NCI-H774 (cell line): ENCODE measurements around the gene GUK1.
"Not testable (repeated sequence)": the region's sequence is repeated elsewhere in the genome, so short reads cannot be mapped to it uniquely, and the experiment has no call there.

Experiments used
- DNase-seq: peaks from one replicate; lab custom pipeline; 2025; lab: John Stamatoyannopoulos, UW

GUK1 gene

DNA sequence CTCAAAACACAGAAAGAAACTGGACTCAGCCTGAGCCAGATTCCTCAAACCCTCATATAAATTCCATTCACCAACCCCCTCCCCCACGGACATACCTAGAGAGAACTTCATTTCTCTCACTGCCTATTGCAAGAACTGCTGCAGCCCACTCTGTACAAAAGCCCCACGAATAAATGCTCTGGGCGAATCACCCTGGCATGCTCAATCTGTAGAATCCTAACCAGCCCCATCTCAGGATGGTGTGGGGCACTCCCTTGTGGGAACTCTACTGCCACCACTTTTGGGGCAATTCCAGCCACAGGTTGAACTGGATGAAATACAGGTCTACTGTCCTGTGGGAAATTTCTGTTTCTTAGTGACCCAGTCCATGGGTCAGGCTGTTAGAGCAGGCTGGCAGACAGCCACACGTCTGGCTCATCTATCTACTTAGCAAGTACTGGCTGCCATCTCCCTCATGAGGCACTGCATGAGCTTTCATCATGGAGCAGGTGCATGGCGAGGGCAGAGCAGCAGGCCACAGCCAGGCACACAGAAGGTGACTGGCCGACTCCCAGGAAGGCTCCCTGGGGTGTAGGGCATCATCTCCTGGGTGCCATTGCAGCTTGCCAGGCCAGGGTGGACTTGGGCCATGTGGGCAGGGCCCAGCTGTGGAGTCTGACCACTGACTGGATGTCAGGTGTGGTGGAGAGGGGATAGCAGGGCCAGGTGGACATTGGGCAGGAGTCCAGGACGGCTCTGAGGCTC lies 35.4 kb upstream of the GUK1 start:
- no peak for DNase-seq

DNA sequence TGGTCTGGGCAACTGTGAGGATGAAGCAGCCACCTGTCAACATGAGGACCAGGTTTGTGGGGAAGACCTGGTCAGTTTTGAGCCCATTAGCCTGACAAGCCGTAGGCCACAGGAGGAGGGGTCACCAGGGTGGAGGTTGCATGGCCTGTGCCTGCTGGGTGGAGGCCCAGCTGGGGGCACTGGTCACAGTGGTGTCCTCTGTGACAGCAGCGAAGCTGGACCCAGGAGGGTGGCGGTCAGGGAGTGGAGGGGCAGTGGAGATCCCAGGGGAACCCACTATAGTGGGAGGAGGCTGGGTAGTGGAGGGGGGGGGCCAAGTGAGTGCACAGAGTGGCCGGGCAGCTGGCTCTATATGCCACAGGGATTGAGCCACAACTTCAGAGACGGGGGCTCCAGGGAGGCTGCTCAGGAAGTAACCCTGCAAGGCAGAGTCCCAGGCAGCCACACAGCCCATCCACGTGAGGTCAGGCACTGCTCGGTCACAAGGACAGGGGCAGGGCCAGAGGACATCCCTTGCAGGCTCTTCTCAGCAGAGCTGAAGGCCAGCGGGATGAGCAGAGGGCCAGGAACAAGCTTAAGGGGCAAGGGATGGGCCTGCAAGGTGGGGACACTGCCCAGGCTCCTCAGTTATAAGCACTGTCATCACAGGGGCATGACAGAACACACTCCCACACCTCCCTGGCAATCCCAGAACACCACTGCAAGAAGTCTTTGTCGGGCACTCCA lies 34.6 kb upstream of the GUK1 start:
- no peak for DNase-seq

DNA sequence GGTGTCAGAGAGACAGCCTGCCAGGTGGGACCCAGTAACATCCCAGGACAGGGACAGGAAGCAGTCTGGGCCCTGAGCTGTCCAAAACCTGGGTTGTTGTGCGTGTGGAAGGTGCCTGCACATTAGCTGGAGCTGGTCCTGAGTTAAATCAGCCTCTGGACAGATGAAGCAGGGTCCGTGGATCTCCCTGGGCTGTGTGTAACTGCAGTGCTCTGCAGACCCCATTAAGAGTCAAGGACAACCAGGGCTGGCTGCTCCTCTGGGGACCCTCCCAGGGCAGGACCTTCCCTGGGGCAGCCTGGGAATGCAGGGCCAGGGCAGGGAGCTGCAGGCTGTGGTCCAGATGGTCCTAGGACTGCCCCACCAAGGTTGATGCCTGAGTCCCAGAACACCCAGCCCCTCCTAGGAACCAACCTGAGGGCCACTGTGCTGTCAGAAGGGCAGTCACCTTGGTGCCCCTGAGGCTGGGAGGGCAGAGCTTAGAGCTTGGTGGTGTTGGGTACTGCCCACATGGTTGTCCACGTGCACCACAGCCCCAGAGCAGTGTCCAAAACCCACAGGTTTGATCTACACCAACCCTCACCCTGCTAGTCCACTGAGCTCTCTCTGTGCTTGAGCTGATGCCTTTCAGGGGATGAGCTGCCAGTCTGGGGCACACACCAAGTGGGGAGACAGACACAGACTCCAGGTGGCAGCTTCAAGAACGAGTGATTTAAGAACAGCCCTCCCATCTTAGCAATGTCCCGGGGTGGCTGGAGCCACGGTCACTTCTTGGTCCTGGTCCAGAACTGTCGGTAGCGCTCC lies 33.9 kb upstream of the GUK1 start:
- DNase-seq: no peak

DNA sequence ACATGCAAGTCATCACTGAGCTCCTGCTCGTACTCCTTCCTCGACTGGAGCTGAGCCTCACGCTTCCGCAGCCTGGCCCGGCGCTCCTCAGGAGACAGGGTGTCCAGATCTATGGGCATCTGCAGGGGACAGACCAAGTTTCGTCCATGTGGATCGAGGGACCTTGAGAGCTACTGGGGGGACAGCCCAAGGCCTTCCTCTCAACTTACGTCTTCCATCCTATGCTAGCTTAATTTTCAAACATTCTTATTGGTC lies 33.4 kb upstream of the GUK1 start:
- DNase-seq: no peak

DNA sequence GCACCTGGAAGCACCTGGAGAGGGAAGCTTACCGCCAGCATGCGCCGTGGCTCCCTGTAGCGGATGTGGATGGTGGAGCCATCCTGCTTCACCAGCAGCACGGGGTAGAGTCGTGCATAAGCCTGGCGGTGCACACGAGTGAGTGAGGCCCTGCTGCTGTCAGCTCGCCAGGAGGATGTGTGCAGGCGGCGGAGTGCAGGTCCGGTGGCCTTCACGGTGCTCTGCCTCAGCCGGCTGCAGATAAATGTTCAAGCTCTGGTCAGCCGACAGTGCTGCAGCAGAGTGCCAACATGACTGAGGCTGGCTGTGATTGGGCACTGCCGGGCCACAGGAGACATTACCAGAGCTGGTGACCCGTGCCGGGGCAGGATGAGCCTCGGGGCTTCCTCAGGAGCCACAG lies 32.4 kb upstream of the GUK1 start:
- DNase-seq: no peak

DNA sequence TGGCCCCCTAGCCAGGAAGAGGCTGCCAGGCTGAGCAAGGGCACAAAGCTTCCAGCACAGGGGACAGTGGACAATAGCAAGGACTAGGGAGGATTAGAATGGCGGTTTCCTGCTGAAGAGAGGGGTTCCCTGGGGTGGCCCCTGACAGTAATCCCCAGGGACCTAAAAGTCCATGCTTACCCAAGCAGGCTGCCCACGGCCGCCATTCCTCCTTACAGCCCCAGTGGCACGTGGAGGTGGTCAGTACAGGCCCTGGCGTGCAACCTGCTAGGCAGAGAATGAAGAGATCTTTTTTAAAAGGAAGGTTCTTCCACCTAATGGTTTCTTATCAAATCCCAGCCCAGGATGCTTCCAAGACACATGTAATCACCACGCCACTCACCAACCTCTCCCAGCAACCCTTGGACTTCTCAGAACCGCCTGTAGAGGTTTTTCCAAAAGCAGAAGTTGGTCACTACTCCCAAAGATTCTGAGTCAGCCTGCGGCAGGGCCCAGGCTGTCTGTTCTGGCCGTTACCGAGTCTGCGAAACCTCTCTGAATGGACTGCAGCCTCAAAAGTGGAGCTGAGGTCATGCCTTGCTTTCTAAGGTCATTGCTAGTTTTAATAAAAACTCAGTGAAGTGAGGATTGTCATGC lies 31.9 kb upstream of the GUK1 start:
- DNase-seq: no peak

DNA sequence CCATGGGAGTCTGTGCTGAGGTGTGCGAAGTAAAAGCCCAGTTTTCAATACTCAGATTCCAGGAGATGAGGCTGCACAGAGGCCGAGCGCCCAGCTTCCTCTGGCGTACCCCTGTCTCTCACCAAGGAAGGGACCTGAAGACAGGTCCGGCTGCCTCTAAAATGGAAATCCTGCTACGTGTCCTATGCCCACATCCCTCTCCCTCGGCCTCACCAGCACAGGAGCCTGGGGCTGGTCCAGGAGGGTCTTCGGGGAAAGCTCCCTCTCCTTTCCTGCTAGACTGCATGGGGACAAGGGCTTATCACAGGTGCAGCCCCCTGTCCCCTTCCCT lies 31.4 kb upstream of the GUK1 start:
- DNase-seq: no peak

DNA sequence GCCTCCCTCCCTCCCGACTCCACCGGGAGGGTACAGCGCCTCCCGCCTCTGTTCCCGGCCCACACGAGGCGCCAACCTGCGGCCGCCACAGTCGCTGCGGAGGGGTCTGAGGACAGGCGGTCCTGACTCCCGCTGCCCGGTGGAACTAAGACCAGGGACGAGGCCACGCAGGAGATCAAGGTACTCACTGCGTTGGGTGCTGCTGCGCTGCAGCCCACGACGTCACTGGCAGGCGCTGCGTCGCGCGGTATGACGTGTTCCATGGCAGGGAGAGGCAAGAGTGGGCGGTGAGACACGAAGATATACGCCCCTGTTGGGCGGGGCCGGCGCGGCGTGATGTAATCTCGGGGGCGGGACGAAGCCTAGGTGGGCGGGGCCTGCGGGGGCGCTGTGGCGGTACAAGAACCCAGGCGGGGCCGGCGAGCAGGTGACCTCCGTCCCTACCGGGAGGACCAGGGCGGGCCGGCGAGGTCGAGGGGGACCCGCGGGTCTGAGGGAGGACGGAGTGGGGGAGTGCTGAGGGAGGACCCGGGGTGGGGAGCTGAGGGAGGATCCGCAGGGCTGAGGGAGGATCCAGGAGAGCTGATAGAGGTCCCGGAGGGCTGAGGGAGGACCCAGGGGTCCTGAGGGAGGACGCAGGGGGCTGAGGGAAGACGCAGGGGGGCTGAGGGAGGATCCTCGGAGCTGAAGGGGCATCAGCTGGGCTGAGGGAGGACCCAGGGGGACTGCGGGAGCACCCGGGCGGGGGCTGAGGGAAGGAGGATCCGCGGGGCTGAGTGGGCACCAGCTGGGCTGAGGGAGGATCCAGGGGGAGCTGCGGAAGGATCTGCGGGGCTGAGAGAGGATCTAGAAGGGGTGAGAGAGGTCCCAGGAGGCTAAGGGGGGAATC lies 30.8 kb upstream of the GUK1 start, which contains the start of gene MRPL55:
TSS of gene MRPL55 (minus strand) at position 227 of the 889 bp plus-strand sequence. CDS start 1,039 bp downstream, outside the sequence.
- peak; percentile 96 for DNase-seq

DNA sequence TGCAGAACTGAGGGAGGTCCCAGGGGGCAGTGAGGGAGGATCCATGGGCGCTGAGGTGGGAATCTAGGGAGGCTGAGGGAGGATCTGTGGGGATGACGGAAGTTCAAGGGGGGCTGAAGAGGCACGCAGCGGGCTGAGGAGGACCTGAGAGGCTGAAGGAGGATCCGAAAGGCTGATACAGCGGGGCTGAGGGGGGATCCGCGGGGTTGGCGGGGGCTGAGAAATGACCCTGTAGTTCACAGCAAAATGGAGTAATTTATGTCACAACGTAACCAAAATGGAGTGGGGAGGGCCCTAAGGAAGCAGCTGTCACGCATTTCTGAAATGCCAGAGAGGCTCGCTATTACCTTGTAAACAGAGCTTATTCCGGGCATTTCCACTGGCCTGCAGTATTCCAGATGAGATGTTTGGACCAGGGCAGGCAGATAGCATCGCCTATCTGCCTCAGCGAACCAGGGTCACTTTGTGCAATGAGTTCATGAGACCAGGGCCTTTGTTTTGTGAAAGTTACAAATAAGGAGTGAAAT lies 30.1 kb upstream of the GUK1 start:
- no peak for DNase-seq

DNA sequence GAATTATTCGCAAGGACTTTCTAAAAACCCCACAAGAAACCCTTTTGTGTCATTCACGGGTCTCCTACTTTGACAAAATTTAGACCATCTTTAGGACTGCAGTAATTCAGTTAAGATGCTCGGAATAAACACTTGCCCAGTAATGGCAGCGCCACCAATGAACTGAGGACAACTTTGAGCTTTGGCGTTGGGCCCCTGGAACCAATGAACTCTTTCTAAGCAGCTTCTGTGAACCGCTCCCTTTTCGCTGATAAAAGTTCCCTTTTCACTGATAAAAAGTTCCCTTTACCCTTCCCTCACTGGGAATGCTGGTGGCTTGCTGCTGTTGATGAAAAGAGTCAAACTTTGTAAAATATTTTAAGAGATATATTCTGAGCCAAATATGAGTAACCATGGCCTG lies 29.5 kb upstream of the GUK1 start:
- no peak for DNase-seq

DNA sequence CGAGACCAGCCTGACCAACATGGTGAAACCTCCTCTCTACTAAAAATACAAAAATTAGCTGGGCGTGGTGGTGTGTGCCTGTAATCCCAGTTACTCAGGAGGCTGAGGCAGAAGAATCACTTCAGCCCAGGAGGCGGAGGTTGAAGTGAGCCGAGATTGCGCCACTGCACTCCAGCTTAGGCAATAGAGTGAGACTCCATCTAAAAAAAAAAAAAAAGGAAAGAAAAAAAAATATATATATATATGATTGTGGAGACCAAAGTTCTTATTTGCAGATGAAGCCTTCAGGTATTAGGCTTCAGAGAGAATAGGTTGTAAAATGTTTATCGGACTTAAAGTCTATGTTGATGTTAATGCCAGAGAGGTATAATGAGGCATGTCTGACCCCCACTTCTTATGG lies 28.8 kb upstream of the GUK1 start:
- not testable (repeated sequence) for DNase-seq

DNA sequence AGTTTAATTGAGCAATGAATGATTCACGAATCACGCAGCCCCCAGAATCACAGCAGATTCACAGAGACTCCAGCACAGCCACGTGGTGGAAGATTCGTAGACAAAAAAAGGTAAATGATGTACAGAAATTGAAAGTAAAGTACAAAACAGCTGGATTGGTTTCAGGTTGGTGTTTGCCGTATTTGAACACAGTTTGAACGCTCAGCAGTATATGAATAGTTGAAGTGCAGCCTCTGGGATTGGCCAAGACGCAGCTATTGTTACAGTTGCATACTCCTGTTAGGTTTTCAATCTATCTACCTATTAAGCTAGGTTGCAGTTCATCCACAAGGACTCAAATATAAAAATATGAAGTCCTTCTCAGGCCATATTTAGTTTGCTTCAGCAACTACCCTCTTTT lies 27.9 kb upstream of the GUK1 start:
- DNase-seq: no peak

DNA sequence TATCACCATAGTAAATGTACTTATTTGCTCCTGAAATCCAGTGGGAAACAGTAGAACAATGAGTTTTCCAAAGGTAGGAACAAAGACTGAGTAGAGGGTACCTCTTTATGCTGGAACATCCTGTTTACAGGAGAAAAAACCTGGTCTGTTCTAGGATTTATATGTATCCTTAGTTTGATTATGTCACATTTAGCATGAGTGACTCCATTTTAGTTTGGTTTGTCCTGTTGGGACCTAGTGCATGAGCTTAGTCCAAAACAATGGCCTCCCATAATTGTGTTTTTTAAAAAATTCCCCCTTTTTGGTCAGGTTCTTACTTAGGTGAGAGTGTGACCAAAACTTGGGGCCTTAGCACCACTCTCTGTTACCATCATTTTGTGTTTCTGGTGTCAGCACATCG lies 27.5 kb upstream of the GUK1 start:
- no peak for DNase-seq

DNA sequence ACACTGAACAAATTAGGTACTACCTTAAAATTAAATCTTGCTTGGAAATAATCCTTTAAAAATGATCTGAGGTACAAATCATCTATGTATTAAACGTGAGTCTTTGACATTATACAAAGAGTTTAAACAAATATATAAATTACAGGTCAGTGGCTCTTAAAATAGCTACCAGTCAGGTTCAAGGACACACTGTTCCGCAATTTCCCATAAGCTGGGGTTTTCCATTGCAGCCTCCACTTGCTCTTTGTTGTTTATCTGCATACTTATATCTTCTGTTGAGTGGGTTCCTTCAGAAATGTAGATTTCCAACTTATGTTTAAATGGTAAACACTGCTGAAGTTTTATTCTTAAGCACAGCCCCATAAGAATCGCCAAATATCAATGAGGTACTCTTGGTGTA lies 25.3 kb upstream of the GUK1 start:
- no peak for DNase-seq

DNA sequence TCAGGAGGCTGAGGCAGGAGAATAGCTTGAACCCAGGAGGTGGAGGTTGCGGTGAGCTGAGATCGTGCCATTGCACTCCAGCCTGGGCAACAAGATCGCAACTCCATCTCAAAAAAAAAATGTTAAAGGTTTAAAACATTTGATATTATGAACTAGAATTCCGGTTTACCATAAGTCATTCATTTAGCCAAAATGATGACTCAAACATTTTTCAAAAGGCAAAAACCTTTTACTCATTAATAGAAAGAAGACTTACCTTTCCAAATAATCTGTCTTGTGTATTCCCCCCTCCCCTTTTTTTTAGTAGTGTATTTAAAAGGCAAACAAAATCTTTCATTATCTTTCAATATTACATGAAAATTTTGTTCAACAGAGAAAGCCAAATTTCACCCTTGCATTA lies 22.7 kb upstream of the GUK1 start:
- no peak for DNase-seq

DNA sequence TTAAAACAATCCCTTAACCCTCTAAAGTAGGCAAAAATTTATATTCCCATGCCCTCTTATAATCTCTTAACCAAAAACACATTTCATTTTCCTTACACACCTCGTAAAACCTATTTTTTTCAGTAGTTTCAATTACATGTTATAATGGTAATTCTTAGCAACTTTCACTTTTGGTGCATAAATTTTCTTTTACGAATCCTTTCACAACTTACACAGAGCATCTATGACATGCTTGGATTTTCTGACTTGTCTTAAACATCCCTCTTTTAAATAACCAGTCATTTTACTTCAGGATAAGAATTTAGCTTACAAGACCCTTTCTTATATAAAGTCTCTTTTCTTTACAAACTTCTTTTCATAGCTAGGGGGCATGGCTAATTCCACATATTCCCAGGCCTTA lies 22.0 kb upstream of the GUK1 start:
- DNase-seq: no peak

DNA sequence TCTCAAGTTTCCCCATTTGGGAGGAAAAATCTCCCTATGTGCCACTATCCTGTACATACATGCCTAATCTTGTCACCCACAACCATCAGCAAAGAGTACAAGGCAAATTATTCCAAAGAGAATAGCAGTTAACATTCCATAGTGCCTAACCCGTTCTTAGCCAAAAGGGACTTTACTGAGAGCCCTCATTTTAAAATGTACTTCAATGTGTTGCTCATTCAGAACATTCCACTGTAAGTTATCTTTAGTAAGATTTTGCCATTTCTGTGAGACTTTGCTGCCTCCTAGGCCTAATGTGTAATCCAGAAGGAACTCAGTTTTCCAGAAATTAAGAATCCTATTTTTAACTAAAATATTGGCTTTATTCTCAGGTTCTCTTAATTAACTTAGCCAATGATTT lies 19.7 kb upstream of the GUK1 start:
- DNase-seq: no peak

DNA sequence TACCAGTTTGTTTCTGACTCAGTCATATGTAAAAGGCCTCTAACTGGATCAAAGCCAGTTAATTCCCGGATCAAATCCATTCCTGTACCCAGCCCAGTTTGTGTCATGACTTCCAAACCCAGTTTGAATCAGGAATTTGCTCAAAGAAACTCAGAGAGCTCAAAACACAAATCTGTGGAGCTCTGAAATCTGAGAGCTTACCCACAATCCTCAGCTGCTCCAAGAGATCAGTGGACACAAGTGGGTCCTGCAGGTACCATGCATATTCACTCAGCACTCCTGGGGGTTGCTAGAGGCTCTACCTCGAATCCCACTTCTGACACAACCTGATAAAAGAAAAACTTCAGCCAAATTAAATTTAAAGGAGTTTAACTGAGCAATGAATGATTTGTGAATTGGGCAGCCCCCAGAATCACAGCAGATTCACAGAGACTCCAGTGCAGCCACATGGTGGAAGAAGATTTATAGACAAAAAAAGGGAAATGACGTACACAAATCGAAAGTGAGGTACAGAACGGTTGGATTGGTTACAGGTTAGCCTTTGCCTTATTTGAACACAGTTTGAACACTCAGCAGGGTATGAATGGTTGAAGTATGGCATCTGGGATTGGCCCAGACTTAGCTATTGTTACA lies 19.1 kb upstream of the GUK1 start:
- DNase-seq: no peak

DNA sequence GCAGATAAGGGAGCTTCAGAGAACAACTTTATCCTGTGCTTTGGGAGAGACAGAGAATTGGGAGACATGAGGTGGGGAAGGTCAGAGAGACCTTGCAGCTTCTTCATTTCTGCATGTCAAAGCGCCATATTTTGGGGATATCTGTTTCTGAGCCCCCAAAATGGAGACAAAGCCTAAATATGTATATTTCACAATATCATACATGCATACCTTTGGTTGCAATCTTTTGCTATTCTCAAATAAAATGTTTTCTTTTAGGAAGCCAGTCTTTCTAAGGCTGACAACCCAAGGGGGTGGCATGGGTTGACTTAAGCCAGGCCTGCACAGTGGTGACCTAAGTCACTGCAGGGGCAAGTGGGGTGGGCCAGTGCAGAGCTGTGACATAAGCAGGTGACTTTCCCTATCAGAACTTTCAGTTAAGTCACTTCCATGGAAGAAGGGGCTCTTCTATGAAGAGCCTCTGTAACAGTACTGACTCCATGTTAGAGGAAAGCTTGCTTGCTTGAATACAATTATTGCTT lies 17.1 kb upstream of the GUK1 start:
- DNase-seq: no peak

DNA sequence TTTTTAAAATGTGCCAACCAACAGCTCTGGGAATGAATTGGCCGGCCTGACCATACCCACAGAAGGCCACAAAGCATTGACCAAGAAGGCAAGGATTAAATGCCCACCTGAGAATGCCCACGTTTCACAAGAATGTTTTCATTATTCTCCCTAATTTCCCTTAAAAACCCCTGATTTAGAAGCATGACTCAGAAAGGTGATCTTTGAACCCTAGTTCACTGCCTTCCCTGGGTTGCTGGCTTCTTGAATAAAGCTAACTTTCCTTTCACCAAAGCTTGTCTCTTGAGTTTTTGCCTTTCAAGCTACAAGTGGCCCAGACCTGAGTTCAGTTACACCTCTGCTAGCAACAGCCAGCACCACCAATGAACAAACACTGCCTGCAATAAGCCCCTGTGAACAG lies 16.6 kb upstream of the GUK1 start:
- DNase-seq: no peak

DNA sequence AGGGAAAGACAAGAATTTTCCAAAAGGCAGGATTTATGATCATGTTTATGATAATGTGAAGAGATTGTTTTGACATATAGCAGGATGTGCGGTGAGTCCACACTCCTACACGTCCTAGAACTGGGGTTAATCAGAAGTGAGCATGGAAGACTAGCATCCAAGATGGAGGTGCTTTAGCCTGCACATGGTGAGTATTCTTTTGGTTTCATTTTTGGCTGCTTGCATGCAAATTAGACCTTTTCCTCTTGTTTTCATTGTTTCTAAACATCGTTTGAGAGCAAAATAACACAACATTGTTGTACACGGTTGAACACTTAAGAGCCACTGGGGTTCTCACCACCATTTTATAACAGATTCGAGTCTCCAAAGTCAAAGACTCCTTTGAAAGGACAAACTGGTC lies 14.9 kb upstream of the GUK1 start:
- DNase-seq: no peak
